GM19395 (cell line): ENCODE results near the gene KCND3.

Experiments used
- ATAC-seq: cut with Tn5 transposase; IDR thresholded peaks from one replicate; pipeline ENCODE4 v1.9.1; 2021; ENCODE audit warnings: mild to moderate bottlenecking, moderate library complexity; ENCODE audit not compliant: unreplicated experiment

KCND3 gene

GRCh38 chr1:111884772-111885443, 104.6 kb downstream of the KCND3 start:
- ATAC-seq: no peak

- no peak for ATAC-seq
Observed at GRCh38 chr1:111882986-111883560, 106.4 kb downstream of the KCND3 start.

- no peak for ATAC-seq
Observed at GRCh38 chr1:111882559-111882958, 106.9 kb downstream of the KCND3 start.

- no peak for ATAC-seq
Observed at GRCh38 chr1:111880881-111881837, 108.3 kb downstream of the KCND3 start.

GRCh38 chr1:111879081-111879480, 110.4 kb downstream of the KCND3 start:
- no peak for ATAC-seq

- ATAC-seq: no peak
Observed at GRCh38 chr1:111878649-111879048, 110.8 kb downstream of the KCND3 start.

GRCh38 chr1:111878091-111878490, 111.4 kb downstream of the KCND3 start:
- ATAC-seq: no peak

GRCh38 chr1:111876631-111877030, 112.8 kb downstream of the KCND3 start:
- no peak for ATAC-seq

- ATAC-seq: no peak
Observed at GRCh38 chr1:111875640-111876039, 113.8 kb downstream of the KCND3 start.

GRCh38 chr1:111873460-111874030, 115.9 kb downstream of the KCND3 start:
- ATAC-seq: no peak

- ATAC-seq: no peak
Observed at GRCh38 chr1:111870181-111870580, 119.3 kb downstream of the KCND3 start.

- no peak for ATAC-seq
Observed at GRCh38 chr1:111867868-111868440, 121.5 kb downstream of the KCND3 start.

- ATAC-seq: no peak
Observed at GRCh38 chr1:111864862-111865261, 124.6 kb downstream of the KCND3 start.

GRCh38 chr1:111863401-111863800, 126.1 kb downstream of the KCND3 start:
- ATAC-seq: no peak

GRCh38 chr1:111862599-111862998, 126.9 kb downstream of the KCND3 start:
- ATAC-seq: no peak

GRCh38 chr1:111861523-111861922, 127.9 kb downstream of the KCND3 start:
- no peak for ATAC-seq

GRCh38 chr1:111857194-111857651, 132.2 kb downstream of the KCND3 start:
- ATAC-seq: no peak

- no peak for ATAC-seq
Observed at GRCh38 chr1:111856411-111857185, 132.9 kb downstream of the KCND3 start.

GRCh38 chr1:111855260-111855659, 134.2 kb downstream of the KCND3 start:
- no peak for ATAC-seq

- ATAC-seq: no peak
Observed at GRCh38 chr1:111852261-111852721, 137.2 kb downstream of the KCND3 start.
